ENCODE results near the gene LIPC. TPM values are rescaled to one million over a fixed set of nuclear protein-coding genes. Genes with fewer than 3 reads are reported as not detected.

The LIPC gene
- total RNA-seq, 4 donors from 2014 or later, result 0.81 to 4.6 (median 1.8) TPM

GRCh38 chr15:58538901-58539300 lies 107.1 kb downstream of the LIPC start:
- intact Hi-C loops (cut with DNase I), result no loop called here
- TF ChIP-seq CTCF (IDR thresholded peaks at IDR 0.05) (no peak), POLR2A (IDR thresholded peaks at IDR 0.05) (no peak)
- Histone ChIP-seq H3K36me3 (no peaks in the 10 kb centered on the region), H3K9me3 (no peaks in the 10 kb centered on the region), H3K4me1 (no peaks in the 10 kb centered on the region), H3K27me3 (no peaks in the 10 kb centered on the region), H3K27ac (no peak overlapping the region), H3K4me3 (replicated peaks in 1 of 3) (no peak overlapping the region)
- DNase-seq, result no peak
- WGBS, 2 donors, result 93 to 96% methylated on average over 3 of the region's 3 CpGs

GRCh38 chr15:58539548-58539947 lies 107.8 kb downstream of the LIPC start:
- H3K4me3 ChIP-seq (replicated peaks in 1 of 3), result no peak overlapping the region
- 77 to 78% methylated on average over 1 of the region's 1 CpG for WGBS, 2 donors
- no peaks in the 10 kb centered on the region for H3K4me1 ChIP-seq
- no peak overlapping the region for H3K27ac ChIP-seq
- intact Hi-C loops (cut with DNase I), result no loop called here
- H3K9me3 ChIP-seq, result no peaks in the 10 kb centered on the region
- no peaks in the 10 kb centered on the region for H3K27me3 ChIP-seq
- no peaks in the 10 kb centered on the region for H3K36me3 ChIP-seq
- no peak for DNase-seq
- TF ChIP-seq CTCF (IDR thresholded peaks at IDR 0.05) (no peak), POLR2A (IDR thresholded peaks at IDR 0.05) (no peak)

GRCh38 chr15:58541410-58542087 lies 109.8 kb downstream of the LIPC start:
- intact Hi-C loops (cut with DNase I), result no loop called here
- H3K4me3 ChIP-seq (replicated peaks in 1 of 3), result no peak overlapping the region
- H3K27me3 ChIP-seq, result no peaks in the 10 kb centered on the region
- TF ChIP-seq POLR2A (IDR thresholded peaks at IDR 0.05), result no peak
- TF ChIP-seq CTCF (IDR thresholded peaks at IDR 0.05), result no peak
- WGBS, 2 donors, result 86 to 92% methylated on average over 22 of the region's 22 CpGs
- no peaks in the 10 kb centered on the region for H3K9me3 ChIP-seq
- no peak for DNase-seq
- peaks cover 0 to 6% of the 10 kb centered on the region in 2 donors for H3K4me1 ChIP-seq
- H3K27ac ChIP-seq, result no peak overlapping the region
- no peaks in the 10 kb centered on the region for H3K36me3 ChIP-seq

- Histone ChIP-seq H3K9me3 (no peaks in the 10 kb centered on the region), H3K4me3 (replicated peaks in 1 of 3) (no peak overlapping the region), H3K4me1 (peaks cover 0 to 16% of the 10 kb centered on the region in 2 donors), H3K27me3 (no peaks in the 10 kb centered on the region), H3K27ac (no peak overlapping the region), H3K36me3 (no peaks in the 10 kb centered on the region)
- WGBS, 2 donors, result 93% methylated on average over 17 of the region's 17 CpGs
- no peak for TF ChIP-seq POLR2A (IDR thresholded peaks at IDR 0.05)
- no peak for TF ChIP-seq CTCF (IDR thresholded peaks at IDR 0.05)
- intact Hi-C loops (cut with DNase I), result no loop called here
- DNase-seq, result no peak
These were observed 112.0 kb downstream of the LIPC start for GRCh38 chr15:58543664-58544335.

GRCh38 chr15:58544756-58545155 lies 113.0 kb downstream of the LIPC start:
- DNase-seq, result no peak
- H3K27ac ChIP-seq, result no peak overlapping the region
- 94 to 95% methylated on average over 5 of the region's 5 CpGs for WGBS, 2 donors
- intact Hi-C loops (cut with DNase I), result no loop called here
- TF ChIP-seq CTCF (IDR thresholded peaks at IDR 0.05) (no peak), POLR2A (IDR thresholded peaks at IDR 0.05) (no peak)
- H3K36me3 ChIP-seq, result no peaks in the 10 kb centered on the region
- H3K27me3 ChIP-seq, result no peaks in the 10 kb centered on the region
- H3K4me3 ChIP-seq (replicated peaks in 1 of 3), result no peak overlapping the region
- H3K9me3 ChIP-seq, result no peaks in the 10 kb centered on the region
- peaks cover 0 to 16% of the 10 kb centered on the region in 2 donors for H3K4me1 ChIP-seq

Measured in thyroid gland (tissue), 4 donors.